ENCODE data around the gene S100A5.

The S100A5 gene

DNA sequence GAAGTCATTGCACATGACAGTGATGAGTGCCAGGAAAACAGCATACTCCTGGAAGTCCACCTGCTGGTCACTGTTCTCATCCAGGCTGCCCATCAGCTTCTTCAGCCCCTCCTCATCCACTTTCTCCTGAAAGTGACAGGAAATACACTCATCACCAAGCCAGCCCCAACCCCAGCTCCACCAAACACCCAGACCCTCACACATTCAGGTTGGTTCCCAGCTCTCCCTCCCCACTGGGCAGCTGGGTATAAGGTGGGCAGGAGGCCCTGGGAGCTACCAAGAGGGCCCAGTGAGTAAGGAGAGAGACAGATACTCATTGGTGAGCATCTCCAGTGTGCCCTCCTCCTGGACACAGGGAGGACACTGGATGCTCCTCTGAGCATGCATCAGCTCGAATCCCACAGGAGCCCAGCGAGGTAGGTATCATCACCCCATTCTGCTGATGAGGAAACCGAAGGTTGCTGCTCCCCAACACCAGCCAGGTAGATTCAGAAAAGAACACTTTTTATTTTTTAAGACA lies 20.8 kb upstream of the S100A5 start:
- ChIA-PET CTCF (interaction anchor here (1.3 to 8.3 kb wide), 9 partner anchors 8 to 157 kb away, joined by 3 to 73 read pairs (median 7); partner anchors contain the start of genes S100A4 and S100A6), POLR2A (no interaction called here)
- TF ChIP-seq, protein P1, sequence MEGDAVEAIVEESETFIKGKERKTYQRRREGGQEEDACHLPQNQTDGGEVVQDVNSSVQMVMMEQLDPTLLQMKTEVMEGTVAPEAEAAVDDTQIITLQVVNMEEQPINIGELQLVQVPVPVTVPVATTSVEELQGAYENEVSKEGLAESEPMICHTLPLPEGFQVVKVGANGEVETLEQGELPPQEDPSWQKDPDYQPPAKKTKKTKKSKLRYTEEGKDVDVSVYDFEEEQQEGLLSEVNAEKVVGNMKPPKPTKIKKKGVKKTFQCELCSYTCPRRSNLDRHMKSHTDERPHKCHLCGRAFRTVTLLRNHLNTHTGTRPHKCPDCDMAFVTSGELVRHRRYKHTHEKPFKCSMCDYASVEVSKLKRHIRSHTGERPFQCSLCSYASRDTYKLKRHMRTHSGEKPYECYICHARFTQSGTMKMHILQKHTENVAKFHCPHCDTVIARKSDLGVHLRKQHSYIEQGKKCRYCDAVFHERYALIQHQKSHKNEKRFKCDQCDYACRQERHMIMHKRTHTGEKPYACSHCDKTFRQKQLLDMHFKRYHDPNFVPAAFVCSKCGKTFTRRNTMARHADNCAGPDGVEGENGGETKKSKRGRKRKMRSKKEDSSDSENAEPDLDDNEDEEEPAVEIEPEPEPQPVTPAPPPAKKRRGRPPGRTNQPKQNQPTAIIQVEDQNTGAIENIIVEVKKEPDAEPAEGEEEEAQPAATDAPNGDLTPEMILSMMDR (IDR thresholded peaks at IDR 0.05; ENCODE audit: control extremely low read depth, extremely low read depth, low read depth, missing control alignments), result no peak
- DNase-seq (ENCODE audit: extremely low spot score), result no peak

DNA sequence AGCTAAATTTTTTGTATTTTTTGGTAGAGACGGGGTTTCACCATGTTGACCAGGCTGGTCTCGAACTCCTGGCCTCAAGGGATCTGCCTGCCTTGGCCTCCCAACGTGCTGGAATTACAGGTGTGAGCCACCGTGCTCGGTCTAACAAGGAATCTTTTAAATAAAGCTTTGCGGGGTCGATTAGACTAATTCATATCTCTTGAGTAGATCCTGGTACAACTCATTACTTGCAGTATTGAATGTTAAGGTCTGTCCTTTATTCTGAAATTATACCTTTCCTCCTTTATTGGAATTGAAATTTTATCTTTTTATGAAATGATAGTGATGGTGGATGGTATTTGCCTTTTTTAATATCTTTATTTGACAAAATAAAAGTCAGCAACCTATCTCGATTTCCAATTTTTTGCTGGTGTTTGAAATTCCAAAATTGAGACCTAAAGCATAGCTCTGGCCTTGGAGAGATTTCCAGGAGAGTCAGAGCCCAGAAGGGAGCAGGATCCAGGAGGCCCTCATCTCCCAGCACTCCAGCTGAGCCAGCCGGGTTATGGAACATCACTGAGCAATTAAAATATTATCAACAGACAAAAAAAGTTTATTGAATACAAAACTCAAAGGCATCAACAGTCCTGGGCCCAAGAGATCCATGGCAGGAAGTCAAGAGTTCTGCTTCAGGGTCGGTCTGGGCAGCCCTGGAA lies 20.2 kb upstream of the S100A5 start:
- CTCF ChIA-PET, result interaction anchor here (1.3 to 8.3 kb wide), 9 partner anchors 8 to 156 kb away, joined by 3 to 73 read pairs (median 7); partner anchors contain the start of genes S100A4 and S100A6
- no peak for DNase-seq (ENCODE audit: extremely low spot score)
- TF ChIP-seq, protein P1 (IDR thresholded peaks at IDR 0.05; ENCODE audit: control extremely low read depth, extremely low read depth, low read depth, missing control alignments), result no peak
- POLR2A ChIA-PET, result no interaction called here

- no peak for DNase-seq (ENCODE audit: extremely low spot score)
- ChIA-PET CTCF (interaction anchor here (1.1 to 8.3 kb wide), 7 partner anchors 8 to 50 kb away, joined by 3 to 73 read pairs (median 11); partner anchors contain the start of genes S100A4 and S100A6), POLR2A (no interaction called here)
- TF ChIP-seq, protein P1 (IDR thresholded peaks at IDR 0.05; ENCODE audit: control extremely low read depth, extremely low read depth, low read depth, missing control alignments), result no peak
Measured at GRCh38 chr1:153560241-153560640, 19.5 kb upstream of the S100A5 start.

DNA sequence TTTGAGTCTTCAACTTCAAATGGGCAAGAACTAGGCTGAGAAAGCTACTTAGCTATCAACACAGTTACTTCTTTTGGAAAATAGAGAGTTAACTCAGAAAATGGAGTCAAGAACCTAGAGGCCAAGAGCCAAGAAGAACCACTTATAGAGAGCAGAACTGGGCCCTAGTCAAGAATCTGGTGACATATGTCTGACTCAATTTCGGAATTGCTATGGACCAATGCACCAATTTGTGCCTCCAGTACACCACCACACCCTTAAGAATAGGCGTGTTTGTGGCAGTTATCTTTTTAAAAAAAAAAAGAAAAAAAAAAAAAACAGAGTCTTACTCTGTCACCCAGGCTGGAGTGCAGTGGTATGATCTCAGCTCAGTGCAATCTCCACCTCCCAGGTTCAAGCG lies 17.1 kb upstream of the S100A5 start:
- ChIA-PET CTCF (interaction anchor here (1.7 to 2.1 kb wide), 4 partner anchors 10 to 47 kb away, joined by 5 to 7 read pairs (median 6); no protein-coding TSS in a partner anchor), POLR2A (no interaction called here)
- no peak for DNase-seq (ENCODE audit: extremely low spot score)
- TF ChIP-seq, protein P1 (IDR thresholded peaks at IDR 0.05; ENCODE audit: control extremely low read depth, extremely low read depth, low read depth, missing control alignments), result no peak

DNA sequence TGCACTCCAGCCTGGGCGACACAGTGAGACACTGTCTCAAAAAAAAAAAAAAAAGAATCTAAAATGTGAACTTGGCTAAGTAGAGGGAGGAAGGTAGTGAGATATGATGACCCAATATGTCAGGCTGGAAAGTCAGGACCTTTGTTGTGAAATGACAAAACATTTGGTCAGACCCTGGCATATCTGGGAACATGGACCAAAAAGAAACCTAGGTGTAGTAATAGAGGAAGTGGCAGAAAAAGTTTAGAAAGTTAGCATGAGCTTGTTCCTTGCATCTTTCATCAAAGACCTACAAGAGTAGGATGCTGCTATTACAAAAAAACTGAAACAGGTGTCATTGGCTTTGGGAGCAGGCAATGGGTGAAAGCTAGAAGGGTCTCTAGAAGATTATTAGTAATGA lies 15.6 kb upstream of the S100A5 start:
- DNase-seq (ENCODE audit: extremely low spot score), result no peak
- ChIA-PET POLR2A (interaction anchor here (0.7 kb wide), 1 partner anchor 1322 kb away, joined by 3 read pairs; no protein-coding TSS in a partner anchor), CTCF (interaction anchor here (1.7 to 1.9 kb wide), 2 partner anchors 17 to 45 kb away, joined by 5 read pairs; no protein-coding TSS in a partner anchor)
- TF ChIP-seq, protein P1 (IDR thresholded peaks at IDR 0.05; ENCODE audit: control extremely low read depth, extremely low read depth, low read depth, missing control alignments), result no peak

DNA sequence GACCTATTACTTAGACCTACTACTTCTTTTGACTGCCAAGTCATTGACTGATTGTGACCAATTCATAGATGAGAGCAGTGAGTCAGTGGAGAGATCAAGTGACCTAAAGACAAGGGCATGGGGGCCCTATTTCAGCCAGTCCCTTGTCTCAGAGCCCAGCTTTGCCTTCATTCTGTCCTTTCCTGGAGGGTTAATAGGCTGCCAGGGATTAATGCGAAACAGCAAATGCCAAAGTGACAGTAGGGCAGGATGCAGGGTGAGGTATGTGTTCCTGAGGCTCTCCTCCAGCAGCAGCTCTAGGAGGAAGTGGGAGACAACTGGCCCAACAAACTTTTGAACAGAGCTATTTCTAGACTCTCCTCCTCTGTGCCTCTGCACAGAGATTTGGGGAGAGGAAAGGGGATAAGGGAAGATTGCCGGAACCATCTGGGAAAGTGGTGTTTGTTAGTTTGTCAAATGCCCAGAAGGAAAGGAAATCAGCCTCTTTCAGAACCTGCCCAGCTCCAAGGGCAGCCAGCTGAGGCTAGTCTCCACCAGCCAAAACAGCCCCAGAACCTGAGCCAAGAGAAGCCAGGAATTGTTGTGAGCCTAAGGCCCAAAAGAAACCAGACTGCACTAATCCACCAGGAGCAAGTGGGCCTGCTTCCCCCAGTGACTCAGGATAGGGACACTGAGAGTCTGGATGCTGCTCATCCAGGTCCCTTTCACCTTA lies 13.3 kb upstream of the S100A5 start:
- no peak for DNase-seq (ENCODE audit: extremely low spot score)
- ChIA-PET POLR2A (interaction anchor here (0.5 kb wide), 1 partner anchor 179 kb away, joined by 3 read pairs; no protein-coding TSS in a partner anchor), CTCF (interaction anchor here (0.7 to 7.5 kb wide), 11 partner anchors 8 to 202 kb away, joined by 3 to 51 read pairs (median 4); partner anchors contain the start of genes S100A5 and S100A6)
- TF ChIP-seq, protein P1 (IDR thresholded peaks at IDR 0.05; ENCODE audit: control extremely low read depth, extremely low read depth, low read depth, missing control alignments), result no peak
